Breast epithelium (tissue), 3 donors: ENCODE data around the gene PIANP.

ENCODE experiments used
- POLR2A ChIP-seq: fragments of 450-650 bp; IDR thresholded peaks from one replicate; pipeline ENCODE4 v1.6.1; 2016; ENCODE audit warnings: antibody characterized with exemption, mild to moderate bottlenecking, moderate library complexity
- POLR2AphosphoS5 ChIP-seq, 3 donors: sonication (generic); formaldehyde crosslinking; IDR thresholded peaks; one replicate each; pipeline ENCODE4 v1.6.1; 2017; ENCODE audit warnings: antibody characterized with exemption in 3 of 3
- TF ChIP-seq, protein P1 (sequence below), 3 donors: fragments of 450-650 bp; IDR thresholded peaks; one replicate each; pipeline ENCODE4 v1.5.1; 2016 to 2017; ENCODE audit warnings: antibody characterized with exemption in 3 of 3, mild to moderate bottlenecking in 3 of 3, moderate library complexity in 3 of 3

DNA sequence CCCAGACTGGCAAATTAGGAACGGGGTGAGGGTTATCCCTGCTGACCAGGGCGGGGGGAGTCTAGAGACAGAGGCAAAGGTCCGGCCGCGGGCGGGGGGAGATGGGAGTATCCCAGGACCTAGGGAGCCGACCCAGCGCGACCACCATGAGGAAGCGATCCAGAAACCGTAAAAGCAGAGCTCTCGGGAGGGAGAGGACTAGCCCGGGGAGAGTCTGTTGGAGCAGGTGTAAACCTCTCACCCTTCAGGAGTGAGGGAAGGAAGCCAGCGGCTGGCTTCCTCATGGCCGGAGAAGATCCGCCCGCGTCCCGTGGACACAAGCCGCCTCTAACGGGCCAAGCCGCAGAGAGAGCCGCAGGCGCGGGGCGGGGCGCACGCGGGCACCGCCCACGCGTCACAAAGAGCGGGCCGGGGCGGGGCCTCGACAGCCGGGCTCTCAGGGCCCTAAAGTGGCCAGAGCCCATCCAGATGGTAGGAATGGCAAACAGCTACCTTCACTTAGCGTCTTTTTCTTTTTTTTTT is 53.5 kb downstream of the PIANP start, which contains the start of gene ACRBP:
- TF ChIP-seq POLR2AphosphoS5 (IDR thresholded peaks at IDR 0.05) (no peak), POLR2A (no peak)
- TF ChIP-seq, protein P1, sequence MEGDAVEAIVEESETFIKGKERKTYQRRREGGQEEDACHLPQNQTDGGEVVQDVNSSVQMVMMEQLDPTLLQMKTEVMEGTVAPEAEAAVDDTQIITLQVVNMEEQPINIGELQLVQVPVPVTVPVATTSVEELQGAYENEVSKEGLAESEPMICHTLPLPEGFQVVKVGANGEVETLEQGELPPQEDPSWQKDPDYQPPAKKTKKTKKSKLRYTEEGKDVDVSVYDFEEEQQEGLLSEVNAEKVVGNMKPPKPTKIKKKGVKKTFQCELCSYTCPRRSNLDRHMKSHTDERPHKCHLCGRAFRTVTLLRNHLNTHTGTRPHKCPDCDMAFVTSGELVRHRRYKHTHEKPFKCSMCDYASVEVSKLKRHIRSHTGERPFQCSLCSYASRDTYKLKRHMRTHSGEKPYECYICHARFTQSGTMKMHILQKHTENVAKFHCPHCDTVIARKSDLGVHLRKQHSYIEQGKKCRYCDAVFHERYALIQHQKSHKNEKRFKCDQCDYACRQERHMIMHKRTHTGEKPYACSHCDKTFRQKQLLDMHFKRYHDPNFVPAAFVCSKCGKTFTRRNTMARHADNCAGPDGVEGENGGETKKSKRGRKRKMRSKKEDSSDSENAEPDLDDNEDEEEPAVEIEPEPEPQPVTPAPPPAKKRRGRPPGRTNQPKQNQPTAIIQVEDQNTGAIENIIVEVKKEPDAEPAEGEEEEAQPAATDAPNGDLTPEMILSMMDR (IDR thresholded peaks at IDR 0.05), result no peak
